H1 (cell line): ENCODE data around the gene MAGOHB. TPM values are rescaled to one million over a fixed set of nuclear protein-coding genes. Genes with fewer than 3 reads are reported as not detected.

Experiments
- CREB1 ChIP-seq: IDR thresholded peaks from 2 replicates; pipeline ENCODE4 v1.6.1; 2012; ENCODE audit warnings: inconsistent platforms
- NRF1 ChIP-seq: IDR thresholded peaks from 2 replicates; pipeline ENCODE4 v1.6.1; 2011; ENCODE audit warnings: mild to moderate bottlenecking, low read depth, low read length, improper control_type of control experiment
- RFX5 ChIP-seq: IDR thresholded peaks from 2 replicates; pipeline ENCODE4 v1.6.1; 2011; ENCODE audit warnings: low read depth, low read length, improper control_type of control experiment, borderline replicate concordance
- polyA plus RNA-seq, 7 experiments: library from polyadenylated mRNA; depleted of rRNA in 3 of 7; stranded (reverse) in 5 of 7; unstranded in 2 of 7; fragments of >200 nt in 5 of 7; fragments of 200-250 nt in 2 of 7; gene quantifications; 1 replicate in 5 of 7; 2 replicates in 1 of 7; 4 replicates in 1 of 7; pipeline versions ENCODE4 v1.2.1 to v1.2.3, GENCODE V29; 2011 to 2013; ENCODE audit warnings: missing spikeins in 2 of 7, mixed read lengths in 2 of 7
- total RNA-seq: library from RNA; stranded (reverse); fragmentation: NEBNext Ultra II Directional; extraction: Animal tissue kit (Norgen Biotek cat#: 25700); gene quantifications from 2 replicates; pipeline ENCODE4 v1.2.1, GENCODE V29; 2021

The MAGOHB gene
- total and polyA plus RNA-seq, 2 of the 8 experiments (the other 6 are each of a cell fraction or from before 2014, with no cell fraction given): 21.5 to 53.7 TPM

DNA sequence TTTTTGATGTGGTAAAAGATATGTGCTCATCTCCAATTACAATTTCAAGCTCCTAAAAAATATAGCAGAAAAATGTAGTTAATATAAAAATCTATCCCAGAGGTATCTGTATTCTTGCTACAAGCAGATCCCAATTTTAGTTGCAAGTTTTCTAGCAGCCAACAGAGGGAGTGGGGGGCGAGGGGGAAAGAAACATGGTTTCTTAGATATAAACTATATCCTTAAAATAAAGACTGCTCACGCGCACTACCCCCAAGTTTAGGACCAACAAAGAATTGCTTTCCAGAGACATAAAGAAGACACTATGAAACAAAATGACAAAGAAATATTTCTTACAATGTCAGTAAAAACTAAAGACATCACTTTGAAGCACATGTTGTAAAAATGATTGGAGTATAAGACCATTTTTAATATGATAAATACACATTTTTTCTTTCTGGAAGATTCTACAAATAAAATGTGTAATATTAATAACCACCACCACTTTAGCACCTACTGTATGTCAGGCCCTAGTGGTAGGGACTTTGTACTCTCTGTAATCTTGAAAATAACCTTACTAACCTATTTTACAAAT, 5.4 kb downstream of the MAGOHB start (continued):
- no peak for TF ChIP-seq NRF1
- no peak for TF ChIP-seq CREB1
- TF ChIP-seq RFX5: no peak
- TF ChIP-seq, all 59 proteins: peak for 2
